Fibroblast of lung (primary cell): ENCODE measurements around the gene DEDD2. TPM values are rescaled to one million over a fixed set of nuclear protein-coding genes. Genes with fewer than 3 reads are reported as not detected.

Source experiments
- DNase-seq, 2 donors: peaks; one replicate each; pipeline versions ENCODE4 v3.0.0 to v3.0.0-alpha.2; 2010; ENCODE audit warnings: low read depth in 2 of 2
- H2AFZ ChIP-seq: 2 replicates; pipeline ENCODE4 v1.5.1; 2012; ENCODE audit warnings: low read length, control low read depth, inconsistent platforms
- H3K27ac ChIP-seq: 2 replicates; pipeline ENCODE4 v1.5.1; 2011; ENCODE audit warnings: low read length, control low read depth; ENCODE audit not compliant: insufficient read depth
- H3K27me3 ChIP-seq: 2 replicates; pipeline ENCODE4 v1.5.1; 2011; ENCODE audit warnings: mild to moderate bottlenecking, low read length; ENCODE audit not compliant: control insufficient read depth, insufficient read depth
- H3K36me3 ChIP-seq: 2 replicates; pipeline ENCODE4 v1.5.1; 2011; ENCODE audit warnings: low read length; ENCODE audit not compliant: control insufficient read depth, insufficient read depth
- H3K4me1 ChIP-seq: 2 replicates; pipeline ENCODE4 v1.5.1; 2011; ENCODE audit warnings: low read length; ENCODE audit not compliant: control insufficient read depth, insufficient read depth; ENCODE audit errors: extremely low read depth
- H3K4me2 ChIP-seq: 2 replicates; pipeline ENCODE4 v1.5.1; 2011; ENCODE audit warnings: low read length, control low read depth; ENCODE audit not compliant: insufficient read depth; ENCODE audit errors: extremely low read depth
- H3K4me3 ChIP-seq, 4 experiments: fragments of 200-600 bp in 1 of 4; sonication (generic) in 1 of 4; replicated peaks in 1 of 4; 2 replicates each; pipeline ENCODE4 v1.5.1; 2011 to 2016; ENCODE audit warnings: low read length in 4 of 4, low read depth in 3 of 4, mild to moderate bottlenecking in 3 of 4, control low read depth in 2 of 4, inconsistent platforms in 1 of 4, mixed read lengths in 1 of 4; ENCODE audit not compliant: insufficient read depth in 1 of 4; ENCODE audit errors: control extremely low read depth in 1 of 4
- H3K79me2 ChIP-seq: 2 replicates; pipeline ENCODE4 v1.5.1; 2012; ENCODE audit warnings: mild to moderate bottlenecking, low read length, inconsistent platforms; ENCODE audit not compliant: control insufficient read depth, insufficient read depth
- H3K9ac ChIP-seq: 2 replicates; pipeline ENCODE4 v1.5.1; 2011; ENCODE audit warnings: mild to moderate bottlenecking, low read length, control low read depth; ENCODE audit not compliant: insufficient read depth
- H3K9me3 ChIP-seq: 2 replicates; pipeline ENCODE4 v1.5.1; 2012; ENCODE audit warnings: low read depth, low read length; ENCODE audit not compliant: control insufficient read depth, insufficient read depth
- H4K20me1 ChIP-seq: 2 replicates; pipeline ENCODE4 v1.5.1; 2011; ENCODE audit warnings: low read length; ENCODE audit not compliant: control insufficient read depth, insufficient read depth; ENCODE audit errors: extremely low read depth
- EZH2 ChIP-seq: IDR thresholded peaks from 2 replicates; pipeline ENCODE4 v1.5.1; 2012; ENCODE audit warnings: low read length, control low read depth, mild to moderate bottlenecking; ENCODE audit errors: missing control alignments
- polyA plus RNA-seq, 2 donors: library from polyadenylated mRNA; depleted of rRNA in 1 of 2; stranded (reverse) in 1 of 2; unstranded in 1 of 2; fragments of >200 nt; gene quantifications; 2 replicates each; pipeline ENCODE4 v1.2.1, GENCODE V29; 2011 to 2012; ENCODE audit warnings: missing spikeins in 1 of 2
- total RNA-seq: library from RNA; depleted of rRNA; stranded (reverse); fragments of >200 nt; gene quantifications from 2 replicates; pipeline ENCODE4 v1.2.1, GENCODE V29; 2014
- TF ChIP-seq, protein P1 (sequence below), 2 donors: IDR thresholded peaks in 1 of 2; conservative IDR thresholded peaks in 1 of 2; 1 replicate in 1 of 2; 2 replicates in 1 of 2; pipeline ENCODE4 v1.5.1; 2011 to 2012; ENCODE audit warnings: low read length in 2 of 2, control low read depth in 1 of 2, inconsistent platforms in 1 of 2, low read depth in 1 of 2, mild to moderate bottlenecking in 1 of 2

The DEDD2 gene
- total and polyA plus RNA-seq, 2 donors (not counting 1 experiment from before 2014, with no cell fraction given), result 10.0 to 17.8 TPM

DNA sequence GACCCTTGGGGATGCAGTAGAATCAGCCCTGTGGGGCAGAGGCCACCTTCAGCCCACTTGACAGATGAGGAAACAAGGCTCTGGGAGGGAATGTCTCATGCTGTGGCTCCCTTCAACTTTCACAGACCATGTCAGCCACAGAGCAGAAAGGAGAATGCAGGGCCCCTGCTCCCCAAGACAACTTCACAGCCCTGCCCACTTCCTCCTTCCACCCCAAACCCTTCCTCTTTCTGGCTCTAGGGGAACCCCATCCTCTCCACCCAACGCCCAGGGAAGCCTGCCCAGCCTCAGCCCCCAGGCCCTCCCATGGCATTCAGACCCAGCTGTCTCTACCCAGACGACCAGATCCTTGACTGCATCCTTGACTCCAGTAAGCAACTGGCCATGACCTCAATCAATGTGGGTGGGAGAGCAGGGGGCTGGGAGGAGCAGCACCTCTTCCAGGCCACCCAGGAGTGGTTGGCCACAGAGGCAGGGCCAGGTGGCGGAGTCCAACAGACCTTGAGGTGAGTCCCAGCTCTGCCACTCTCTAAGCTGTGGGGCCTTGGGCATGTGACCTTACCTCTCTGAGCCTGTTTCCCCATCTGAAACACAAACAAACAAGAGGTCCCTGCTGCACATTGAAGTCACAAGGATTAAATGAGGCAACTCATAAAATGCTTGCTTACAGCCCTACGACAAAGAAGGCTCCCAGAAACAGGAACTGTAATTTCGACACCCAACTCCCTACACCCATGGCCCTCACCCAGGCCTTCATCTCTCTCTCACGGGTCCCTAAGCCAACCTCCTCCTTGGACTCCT is 15.8 kb downstream of the DEDD2 start:
- H3K27me3 ChIP-seq, result no peaks in the 10 kb centered on the region
- H4K20me1 ChIP-seq, result no peaks in the 10 kb centered on the region
- TF ChIP-seq, protein P1, sequence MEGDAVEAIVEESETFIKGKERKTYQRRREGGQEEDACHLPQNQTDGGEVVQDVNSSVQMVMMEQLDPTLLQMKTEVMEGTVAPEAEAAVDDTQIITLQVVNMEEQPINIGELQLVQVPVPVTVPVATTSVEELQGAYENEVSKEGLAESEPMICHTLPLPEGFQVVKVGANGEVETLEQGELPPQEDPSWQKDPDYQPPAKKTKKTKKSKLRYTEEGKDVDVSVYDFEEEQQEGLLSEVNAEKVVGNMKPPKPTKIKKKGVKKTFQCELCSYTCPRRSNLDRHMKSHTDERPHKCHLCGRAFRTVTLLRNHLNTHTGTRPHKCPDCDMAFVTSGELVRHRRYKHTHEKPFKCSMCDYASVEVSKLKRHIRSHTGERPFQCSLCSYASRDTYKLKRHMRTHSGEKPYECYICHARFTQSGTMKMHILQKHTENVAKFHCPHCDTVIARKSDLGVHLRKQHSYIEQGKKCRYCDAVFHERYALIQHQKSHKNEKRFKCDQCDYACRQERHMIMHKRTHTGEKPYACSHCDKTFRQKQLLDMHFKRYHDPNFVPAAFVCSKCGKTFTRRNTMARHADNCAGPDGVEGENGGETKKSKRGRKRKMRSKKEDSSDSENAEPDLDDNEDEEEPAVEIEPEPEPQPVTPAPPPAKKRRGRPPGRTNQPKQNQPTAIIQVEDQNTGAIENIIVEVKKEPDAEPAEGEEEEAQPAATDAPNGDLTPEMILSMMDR (conservative IDR thresholded peaks at IDR 0.05 in 1 of 2, IDR thresholded peaks at IDR 0.05 in 1 of 2; ENCODE audit: low read depth in 1 of 2, low read length in 2 of 2), result no peak
- no peak for TF ChIP-seq EZH2
- H3K4me3 ChIP-seq, result no peak overlapping the region
- no peak overlapping the region for H3K9ac ChIP-seq
- H3K79me2 ChIP-seq, result peaks cover 2% of the 10 kb centered on the region
- no peak overlapping the region for H2AFZ ChIP-seq
- no peaks in the 10 kb centered on the region for H3K9me3 ChIP-seq
- H3K27ac ChIP-seq, result no peak overlapping the region
- H3K36me3 ChIP-seq, result peaks cover 20% of the 10 kb centered on the region
- no peak overlapping the region for H3K4me2 ChIP-seq
- peaks cover 5% of the 10 kb centered on the region for H3K4me1 ChIP-seq
- no peak for DNase-seq

DNA sequence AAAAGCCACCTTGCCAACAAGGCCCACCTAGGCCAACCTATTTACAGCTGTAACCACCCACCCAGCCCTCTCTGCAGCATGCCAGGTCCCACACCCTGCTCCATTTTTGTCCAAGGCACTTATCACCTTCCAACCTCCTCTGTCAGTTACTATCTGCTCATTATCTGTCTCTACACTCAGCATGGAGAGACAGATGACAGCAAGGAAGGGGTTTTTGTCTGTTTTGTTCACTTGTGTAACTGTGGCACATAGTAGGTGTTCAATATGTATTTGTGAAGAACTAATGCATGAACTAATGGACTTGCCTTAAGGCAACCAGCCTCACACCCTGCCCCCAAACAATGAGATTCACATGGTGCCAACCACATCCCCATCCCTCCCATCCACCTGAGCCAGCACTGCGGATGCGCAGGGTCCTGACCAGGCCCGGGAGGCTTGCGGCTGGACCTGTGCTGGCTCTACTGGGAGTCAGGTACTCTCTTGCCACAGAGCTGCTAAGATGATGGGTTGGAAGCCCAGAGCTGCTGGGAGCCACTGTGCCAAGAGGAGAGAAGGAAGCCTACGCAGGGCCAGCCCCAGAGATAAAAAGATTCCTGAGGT is 17.3 kb downstream of the DEDD2 start:
- Histone ChIP-seq H3K9ac (no peak overlapping the region), H3K79me2 (no peaks in the 10 kb centered on the region), H3K36me3 (peaks cover 18% of the 10 kb centered on the region), H2AFZ (no peak overlapping the region), H3K4me1 (no peaks in the 10 kb centered on the region), H3K4me3 (no peak overlapping the region), H4K20me1 (no peaks in the 10 kb centered on the region), H3K27me3 (no peaks in the 10 kb centered on the region), H3K9me3 (no peaks in the 10 kb centered on the region), H3K27ac (no peak overlapping the region), H3K4me2 (no peak overlapping the region)
- no peak for DNase-seq
- TF ChIP-seq EZH2, result no peak
- TF ChIP-seq, protein P1 (conservative IDR thresholded peaks at IDR 0.05 in 1 of 2, IDR thresholded peaks at IDR 0.05 in 1 of 2; ENCODE audit: low read depth in 1 of 2, low read length in 2 of 2), result no peak

DNA sequence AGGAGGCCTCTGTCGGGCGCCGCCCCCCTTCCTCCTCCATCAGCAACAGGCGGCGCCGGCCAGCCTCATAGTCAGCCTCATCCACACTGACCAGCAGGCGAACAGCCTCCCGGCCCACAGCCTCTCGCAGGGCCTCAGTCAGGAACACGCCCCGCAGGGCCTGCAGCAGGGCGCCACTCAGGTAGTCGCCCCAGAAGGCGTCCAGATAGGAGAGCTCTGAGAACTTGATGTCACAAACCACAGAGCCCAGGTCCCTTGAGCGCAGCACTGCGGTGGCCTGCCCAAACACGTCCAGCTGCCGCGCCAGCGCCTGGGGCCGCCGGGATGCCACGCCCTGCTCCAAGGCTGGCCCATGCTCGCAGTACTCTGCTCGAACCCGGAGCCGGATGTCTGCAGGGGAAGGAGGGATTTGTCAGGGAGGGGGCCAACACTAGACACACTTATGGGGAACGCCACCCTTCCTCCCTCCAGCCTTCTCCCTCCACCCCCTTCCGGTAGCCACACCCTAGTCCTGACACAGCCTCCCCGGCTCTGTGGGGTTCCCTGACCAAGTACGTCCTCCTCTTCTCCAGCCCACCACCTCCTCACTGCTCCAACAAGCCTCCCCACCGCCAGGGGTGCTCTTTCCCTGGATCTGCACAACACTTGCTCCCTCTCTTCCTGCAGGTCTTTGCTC is 17.9 kb downstream of the DEDD2 start:
- no peak for TF ChIP-seq EZH2
- TF ChIP-seq, protein P1 (conservative IDR thresholded peaks at IDR 0.05 in 1 of 2, IDR thresholded peaks at IDR 0.05 in 1 of 2; ENCODE audit: low read depth in 1 of 2, low read length in 2 of 2), result no peak
- Histone ChIP-seq H3K27ac (no peak overlapping the region), H3K4me2 (no peak overlapping the region), H3K4me1 (no peaks in the 10 kb centered on the region), H4K20me1 (no peaks in the 10 kb centered on the region), H3K36me3 (peaks cover 18% of the 10 kb centered on the region), H3K9me3 (no peaks in the 10 kb centered on the region), H3K79me2 (no peaks in the 10 kb centered on the region), H3K27me3 (no peaks in the 10 kb centered on the region), H3K4me3 (no peak overlapping the region), H2AFZ (no peak overlapping the region), H3K9ac (no peak overlapping the region)
- DNase-seq, result no peak
